Mucosa of stomach (tissue), 1 donor: ENCODE results near the gene RUFY1.
"Not testable (repeated sequence)": the region's sequence is repeated elsewhere in the genome, so short reads cannot be mapped to it uniquely, and the experiment has no call there.

ENCODE experiments used
- H3K27me3 ChIP-seq: one replicate; pipeline ENCODE4 v1.7.0; 2013; ENCODE audit warnings: mild to moderate bottlenecking, low read length; ENCODE audit not compliant: control insufficient read depth, insufficient read depth
- H3K36me3 ChIP-seq: one replicate; pipeline ENCODE4 v1.7.0; 2013; ENCODE audit warnings: low read length; ENCODE audit not compliant: control insufficient read depth, insufficient read depth
- H3K4me1 ChIP-seq: one replicate; pipeline ENCODE4 v1.7.0; 2013; ENCODE audit warnings: mild to moderate bottlenecking, low read length; ENCODE audit not compliant: control insufficient read depth, insufficient read depth
- H3K4me3 ChIP-seq: one replicate; pipeline ENCODE4 v1.7.0; 2013; ENCODE audit warnings: low read length
- H3K9ac ChIP-seq: one replicate; pipeline ENCODE4 v1.7.0; 2013; ENCODE audit warnings: mild to moderate bottlenecking, low read length, moderate library complexity
- H3K9me3 ChIP-seq: one replicate; pipeline ENCODE4 v1.7.0; 2013; ENCODE audit warnings: mild to moderate bottlenecking, low read length, moderate library complexity; ENCODE audit not compliant: control insufficient read depth
- donor health status: Pancreatic carcinoma.

RUFY1 gene

DNA sequence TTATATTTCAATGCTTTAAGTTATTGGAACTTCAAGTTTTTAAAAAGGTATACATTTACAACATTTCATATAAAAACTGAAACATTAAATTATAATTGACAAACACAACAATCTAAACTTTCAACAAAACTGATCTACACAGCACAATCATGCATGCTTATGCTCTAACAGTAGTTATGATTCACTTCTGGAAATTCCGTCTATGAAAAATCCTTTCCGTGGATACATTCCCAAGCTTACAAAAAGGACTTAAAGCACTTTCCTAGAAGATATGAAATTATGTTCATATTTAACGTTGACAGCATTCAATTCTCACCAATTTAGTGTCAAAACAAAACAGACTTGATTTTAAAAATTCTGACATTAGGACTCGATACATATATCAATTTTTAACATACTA is 69.4 kb downstream of the RUFY1 start:
- H3K27me3 ChIP-seq, result no peaks in the 10 kb centered on the region
- no peak overlapping the region for H3K4me3 ChIP-seq
- no peaks in the 10 kb centered on the region for H3K9me3 ChIP-seq
- peaks cover 31% of the 10 kb centered on the region for H3K4me1 ChIP-seq
- no peak overlapping the region for H3K9ac ChIP-seq
- H3K36me3 ChIP-seq, result peaks cover 13% of the 10 kb centered on the region

- no peaks in the 10 kb centered on the region for H3K9me3 ChIP-seq
- peaks cover 11% of the 10 kb centered on the region for H3K36me3 ChIP-seq
- H3K4me1 ChIP-seq, result peaks cover 33% of the 10 kb centered on the region
- peak overlapping the region; percentile 21 for H3K4me3 ChIP-seq
- no peaks in the 10 kb centered on the region for H3K27me3 ChIP-seq
- peak overlapping the region; percentile 64 for H3K9ac ChIP-seq
These were observed 69.9 kb downstream of the RUFY1 start for GRCh38 chr5:179620293-179620692.

DNA sequence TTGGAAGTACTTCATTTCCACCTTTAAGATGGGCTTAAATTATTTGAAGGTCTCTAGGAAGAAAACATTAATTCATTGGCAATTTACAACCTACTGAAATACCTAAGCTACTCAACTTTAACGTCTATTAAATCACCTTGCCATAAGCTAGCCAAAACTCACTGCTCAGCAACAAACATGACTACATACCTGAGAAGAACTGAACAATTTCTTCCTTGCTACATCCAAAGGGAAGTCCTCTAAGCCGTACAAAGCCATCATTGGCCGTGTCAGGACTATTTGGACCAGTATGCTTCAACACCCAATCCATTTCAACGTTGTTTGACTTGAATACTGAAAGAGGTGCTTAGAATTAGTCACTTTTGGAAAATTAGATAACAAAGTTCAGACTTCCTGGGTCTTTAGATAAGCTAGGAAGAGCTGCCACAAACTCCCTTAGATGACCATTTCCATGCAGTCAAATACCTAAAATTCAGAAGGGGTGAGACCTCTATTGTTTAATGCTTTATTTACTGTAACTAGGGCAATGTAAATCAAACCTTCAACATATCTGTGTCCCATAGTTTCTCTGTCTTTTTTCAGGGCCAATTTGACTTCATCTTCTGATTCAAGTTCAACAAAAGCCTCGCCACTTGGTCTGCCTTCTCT is 70.5 kb downstream of the RUFY1 start:
- peaks cover 33% of the 10 kb centered on the region for H3K4me1 ChIP-seq
- no peaks in the 10 kb centered on the region for H3K9me3 ChIP-seq
- H3K27me3 ChIP-seq, result no peaks in the 10 kb centered on the region
- peaks cover 10% of the 10 kb centered on the region for H3K36me3 ChIP-seq
- peak overlapping the region; percentile 64 for H3K9ac ChIP-seq
- H3K4me3 ChIP-seq, result peak overlapping the region; percentile 21

GRCh38 chr5:179621551-179622214 is 71.3 kb downstream of the RUFY1 start:
- Histone ChIP-seq H3K9ac (peak overlapping the region; percentile 64), H3K36me3 (peaks cover 4% of the 10 kb centered on the region), H3K4me1 (peaks cover 33% of the 10 kb centered on the region)

GRCh38 chr5:179623003-179623905 is 72.9 kb downstream of the RUFY1 start, which contains the start of gene HNRNPH1:
TSS of gene HNRNPH1 (minus strand) at chr5:179623671. CDS start at chr5:179623133, 538 bp downstream.
- Histone ChIP-seq H3K9me3 (no peaks in the 10 kb centered on the region), H3K27me3 (no peaks in the 10 kb centered on the region), H3K9ac (peak within 1 kb of the TSS; percentile 99), H3K4me3 (peak within 1 kb of the TSS; percentile 93), H3K36me3 (peaks cover 4% of the 10 kb centered on the region), H3K4me1 (peaks cover 33% of the 10 kb centered on the region)

More at GRCh38 chr5:179621551-179622214, 71.3 kb downstream of the RUFY1 start:
- Histone ChIP-seq H3K4me3 (peak overlapping the region; percentile 3), H3K9me3 (no peaks in the 10 kb centered on the region), H3K27me3 (no peaks in the 10 kb centered on the region)

- Histone ChIP-seq H3K4me1 (peaks cover 30% of the 10 kb centered on the region), H3K4me3 (peak overlapping the region; percentile 93), H3K36me3 (peaks cover 4% of the 10 kb centered on the region), H3K9ac (peak overlapping the region; percentile 88), H3K27me3 (no peaks in the 10 kb centered on the region), H3K9me3 (no peaks in the 10 kb centered on the region)
These were observed 73.8 kb downstream of the RUFY1 start for GRCh38 chr5:179623906-179624741.

GRCh38 chr5:179624841-179625271 is 74.5 kb downstream of the RUFY1 start:
- H3K36me3 ChIP-seq, result peaks cover 4% of the 10 kb centered on the region
- no peaks in the 10 kb centered on the region for H3K27me3 ChIP-seq
- H3K4me1 ChIP-seq, result peaks cover 26% of the 10 kb centered on the region
- H3K9me3 ChIP-seq, result no peaks in the 10 kb centered on the region
- H3K9ac ChIP-seq, result peak overlapping the region; percentile 88
- peak overlapping the region; percentile 93 for H3K4me3 ChIP-seq

DNA sequence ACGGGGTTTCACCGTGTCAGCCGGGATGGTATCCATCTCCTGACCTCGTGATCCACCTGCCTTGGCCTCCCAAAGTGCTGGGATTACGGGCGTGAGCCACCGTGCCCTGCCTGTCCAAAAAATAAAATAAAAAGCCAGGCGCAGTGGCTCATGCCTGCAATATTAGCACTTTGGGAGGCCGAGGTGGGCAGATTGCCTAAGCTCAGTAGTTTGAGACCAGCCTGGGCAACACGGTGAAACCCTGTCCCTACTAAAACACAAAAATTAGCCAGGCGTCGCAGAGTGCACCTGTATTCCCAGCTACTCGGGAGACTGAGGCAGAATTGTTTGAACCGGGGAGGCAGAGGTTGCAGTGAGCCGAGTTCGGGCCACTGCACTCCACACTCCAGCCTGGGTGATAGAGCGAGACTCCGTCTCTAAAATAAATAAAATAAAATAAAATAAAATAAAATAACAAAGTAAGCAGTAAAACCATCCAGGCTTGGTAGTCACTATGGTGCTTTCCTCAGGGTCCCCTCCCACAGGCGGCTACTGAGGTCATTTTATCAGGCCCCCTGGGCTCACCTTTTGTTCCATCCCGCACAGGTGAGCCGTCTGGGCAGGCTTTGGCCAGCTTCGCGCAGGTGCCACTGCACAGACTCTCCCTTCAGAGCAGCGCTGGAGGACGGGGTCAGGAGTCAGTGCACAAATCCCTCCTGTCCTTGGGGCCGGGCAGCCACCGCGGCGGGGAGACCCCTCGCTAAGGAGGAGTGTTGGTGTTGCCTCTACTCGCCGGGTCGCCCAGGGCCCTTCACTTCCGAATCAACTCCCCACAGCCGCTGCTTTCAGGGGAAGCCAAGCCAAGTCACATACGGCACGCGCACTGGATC is 83.4 kb downstream of the RUFY1 start:
- H3K9ac ChIP-seq, result peak overlapping the region; percentile 43
- H3K4me3 ChIP-seq, result not testable (repeated sequence)

GRCh38 chr5:179634370-179635172 is 84.2 kb downstream of the RUFY1 start:
- H3K9ac ChIP-seq, H3K36me3 ChIP-seq, H3K27me3 ChIP-seq, H3K4me1 ChIP-seq, H3K4me3 ChIP-seq, H3K9me3 ChIP-seq: not testable (repeated sequence)

More for the DNA sequence above, 83.4 kb downstream of the RUFY1 start:
- not testable (repeated sequence) for H3K36me3 ChIP-seq, H3K4me1 ChIP-seq, H3K27me3 ChIP-seq, H3K9me3 ChIP-seq

DNA sequence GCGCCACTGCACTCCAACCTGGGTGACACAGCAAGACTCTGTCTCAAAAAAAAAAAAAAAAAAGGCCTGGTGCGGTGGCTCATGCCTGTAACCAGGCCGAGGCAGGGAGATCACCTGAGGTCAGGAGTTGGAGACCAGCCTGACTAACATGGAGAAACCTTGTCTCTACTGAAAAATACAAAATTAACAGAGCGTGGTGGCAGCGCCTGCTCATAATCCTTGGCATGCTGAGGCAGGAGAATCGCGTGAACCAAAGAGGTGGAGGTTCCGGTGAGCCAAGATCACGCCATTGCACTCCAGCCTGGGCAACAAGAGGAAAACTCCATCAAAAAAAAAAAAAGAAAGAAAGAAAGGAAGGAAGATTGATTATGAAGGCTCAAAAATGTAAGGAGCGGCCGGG is 88.9 kb downstream of the RUFY1 start:
- not testable (repeated sequence) for H3K4me1 ChIP-seq, H3K4me3 ChIP-seq, H3K9ac ChIP-seq, H3K36me3 ChIP-seq, H3K9me3 ChIP-seq, H3K27me3 ChIP-seq
